HFFc6 (cell line): ENCODE results near the gene SEC11A. TPM values are rescaled to one million over a fixed set of nuclear protein-coding genes. Genes with fewer than 3 reads are reported as not detected.
"Not testable (repeated sequence)": the region's sequence is repeated elsewhere in the genome, so short reads cannot be mapped to it uniquely, and the experiment has no call there.

ENCODE experiments used
- DNase-seq: peaks from one replicate; pipeline ENCODE4 v3.0.0-alpha.2; 2018
- H3K27ac Mint-ChIP-seq: 2 replicates; pipeline ENCODE4 v1.8.0; 2020; ENCODE audit warnings: mild to moderate bottlenecking, mixed read lengths
- H3K27me3 Mint-ChIP-seq: 2 replicates; pipeline ENCODE4 v1.8.0; 2021; ENCODE audit warnings: mild to moderate bottlenecking, moderate library complexity, mixed read lengths; ENCODE audit not compliant: insufficient read depth
- H3K36me3 Mint-ChIP-seq: 2 replicates; pipeline ENCODE4 v1.8.0; 2021; ENCODE audit warnings: low read depth, mixed read lengths
- H3K4me1 Mint-ChIP-seq: 2 replicates; pipeline ENCODE4 v1.8.0; 2020; ENCODE audit warnings: low read depth, mixed read lengths
- H3K4me3 Mint-ChIP-seq: 2 replicates; pipeline ENCODE4 v1.8.0; 2020; ENCODE audit warnings: mild to moderate bottlenecking, moderate library complexity, mixed read lengths
- H3K9me3 Mint-ChIP-seq: 2 replicates; pipeline ENCODE4 v1.8.0; 2020; ENCODE audit warnings: mild to moderate bottlenecking, mixed read lengths
- total RNA-seq, 6 experiments: library from RNA; stranded (reverse); fragmentation: NEBNext Ultra II Directional; extraction: Animal tissue kit (Norgen Biotek cat#: 25700); gene quantifications; 2 replicates in 1 of 6; 3 replicates in 5 of 6; pipeline ENCODE4 v1.2.3, GENCODE V29; 2021
- TF ChIP-seq, protein P1 (sequence below): fragments of 200-600 bp; sonication (generic); IDR thresholded peaks from 2 replicates; pipeline ENCODE4 v1.5.0; 2021; ENCODE audit warnings: antibody characterized with exemption, mild to moderate bottlenecking

SEC11A gene
- total RNA-seq, 6 experiments from 2014 or later = 203 to 230 (median 221) TPM

- Mint-ChIP-seq H3K9me3 (no peaks in the 10 kb centered on the region), H3K27me3 (peaks cover under 1% of the 10 kb centered on the region; the same call in 1 of the 2 replicates), H3K27ac (no peak overlapping the region), H3K4me3 (no peak overlapping the region), H3K36me3 (peaks cover 35% of the 10 kb centered on the region), H3K4me1 (peaks cover 14% of the 10 kb centered on the region)
- TF ChIP-seq, protein P1, sequence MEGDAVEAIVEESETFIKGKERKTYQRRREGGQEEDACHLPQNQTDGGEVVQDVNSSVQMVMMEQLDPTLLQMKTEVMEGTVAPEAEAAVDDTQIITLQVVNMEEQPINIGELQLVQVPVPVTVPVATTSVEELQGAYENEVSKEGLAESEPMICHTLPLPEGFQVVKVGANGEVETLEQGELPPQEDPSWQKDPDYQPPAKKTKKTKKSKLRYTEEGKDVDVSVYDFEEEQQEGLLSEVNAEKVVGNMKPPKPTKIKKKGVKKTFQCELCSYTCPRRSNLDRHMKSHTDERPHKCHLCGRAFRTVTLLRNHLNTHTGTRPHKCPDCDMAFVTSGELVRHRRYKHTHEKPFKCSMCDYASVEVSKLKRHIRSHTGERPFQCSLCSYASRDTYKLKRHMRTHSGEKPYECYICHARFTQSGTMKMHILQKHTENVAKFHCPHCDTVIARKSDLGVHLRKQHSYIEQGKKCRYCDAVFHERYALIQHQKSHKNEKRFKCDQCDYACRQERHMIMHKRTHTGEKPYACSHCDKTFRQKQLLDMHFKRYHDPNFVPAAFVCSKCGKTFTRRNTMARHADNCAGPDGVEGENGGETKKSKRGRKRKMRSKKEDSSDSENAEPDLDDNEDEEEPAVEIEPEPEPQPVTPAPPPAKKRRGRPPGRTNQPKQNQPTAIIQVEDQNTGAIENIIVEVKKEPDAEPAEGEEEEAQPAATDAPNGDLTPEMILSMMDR = no peak
- no peak for DNase-seq
Measured at GRCh38 chr15:84645997-84646396, 69.9 kb downstream of the SEC11A start.

- no peaks in the 10 kb centered on the region for H3K9me3 Mint-ChIP-seq
- peaks cover 14% of the 10 kb centered on the region for H3K4me1 Mint-ChIP-seq
- H3K27ac Mint-ChIP-seq = no peak overlapping the region
Measured at GRCh38 chr15:84645496-84645895, 70.4 kb downstream of the SEC11A start.

GRCh38 chr15:84643838-84644237, 72.1 kb downstream of the SEC11A start:
- peaks cover 40% of the 10 kb centered on the region for H3K36me3 Mint-ChIP-seq
- H3K27me3 Mint-ChIP-seq = peaks cover 2% of the 10 kb centered on the region; the same call in 1 of the 2 replicates
- H3K4me1 Mint-ChIP-seq = peaks cover 9% of the 10 kb centered on the region
- no peak overlapping the region for H3K4me3 Mint-ChIP-seq
- H3K9me3 Mint-ChIP-seq = no peaks in the 10 kb centered on the region
- DNase-seq = no peak
- TF ChIP-seq, protein P1 = no peak
- H3K27ac Mint-ChIP-seq = no peak overlapping the region

More at GRCh38 chr15:84645496-84645895, 70.4 kb downstream of the SEC11A start:
- TF ChIP-seq, protein P1 = no peak
- peaks cover 2% of the 10 kb centered on the region; the same call in 1 of the 2 replicates for H3K27me3 Mint-ChIP-seq
- H3K4me3 Mint-ChIP-seq = no peak overlapping the region
- H3K36me3 Mint-ChIP-seq = peaks cover 38% of the 10 kb centered on the region
- no peak for DNase-seq

DNA sequence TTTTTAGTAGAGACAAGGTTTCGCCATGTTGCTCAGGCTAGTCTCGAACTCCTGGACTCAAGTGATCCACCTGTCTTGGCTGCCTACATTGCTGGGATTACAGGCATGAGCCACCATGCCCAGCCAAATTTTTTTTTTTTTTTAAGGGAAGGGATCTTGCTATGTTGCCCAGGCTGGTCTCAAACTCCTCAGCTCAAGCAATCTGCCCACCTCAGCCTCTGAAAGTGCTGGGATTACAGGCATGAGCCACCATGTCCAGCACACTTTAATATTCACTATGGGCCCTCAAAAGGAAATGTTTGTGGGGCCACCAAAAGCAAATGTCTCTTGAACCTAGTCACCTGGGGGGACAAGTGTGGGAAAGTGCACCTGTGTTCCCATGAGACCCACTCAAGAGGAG, 73.3 kb downstream of the SEC11A start:
- H3K27ac Mint-ChIP-seq, H3K9me3 Mint-ChIP-seq, H3K27me3 Mint-ChIP-seq, DNase-seq, H3K4me1 Mint-ChIP-seq, H3K4me3 Mint-ChIP-seq: not testable (repeated sequence)
- H3K36me3 Mint-ChIP-seq = peaks cover 34% of the 10 kb centered on the region

DNA sequence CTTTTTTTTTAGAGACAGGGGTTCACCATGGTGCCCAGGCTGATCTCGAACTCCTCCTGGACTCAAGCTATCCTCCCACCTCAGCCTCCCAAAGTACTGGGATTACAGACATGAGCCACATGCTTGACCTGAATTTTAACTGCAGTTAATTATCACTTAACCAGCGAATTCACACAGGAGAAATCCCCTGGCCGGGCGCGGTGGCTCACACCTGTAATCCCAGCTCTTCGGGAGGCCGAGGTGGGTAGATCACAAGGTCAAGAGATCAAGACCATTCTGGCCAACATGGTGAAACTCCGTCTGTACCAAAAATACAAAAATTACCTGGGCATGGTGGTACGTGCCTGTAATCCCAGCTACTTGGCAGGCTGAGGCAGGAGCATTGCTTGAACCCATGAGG, 74.1 kb downstream of the SEC11A start:
- not testable (repeated sequence) for H3K4me3 Mint-ChIP-seq, H3K27me3 Mint-ChIP-seq, DNase-seq, H3K4me1 Mint-ChIP-seq, H3K27ac Mint-ChIP-seq, H3K9me3 Mint-ChIP-seq
- peaks cover 34% of the 10 kb centered on the region for H3K36me3 Mint-ChIP-seq

DNA sequence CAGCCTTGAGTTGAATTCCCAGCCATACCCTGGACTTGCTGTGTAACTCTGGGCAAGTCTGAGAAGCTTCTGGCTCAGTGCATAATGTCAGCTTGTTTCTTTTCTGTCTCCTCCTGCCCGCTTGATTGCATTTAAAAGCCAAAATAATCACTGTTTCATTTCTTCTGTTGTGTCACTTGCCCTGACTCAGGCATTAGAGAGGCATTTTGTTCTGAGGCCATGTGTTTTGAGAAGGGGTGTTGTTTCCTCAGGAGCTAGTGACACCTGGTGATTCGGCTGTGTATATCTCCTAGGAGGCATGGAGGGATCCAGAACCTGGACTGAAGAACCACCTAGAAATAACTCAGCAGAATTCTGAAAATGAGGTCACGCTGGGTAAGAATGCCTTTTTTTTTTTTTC, 77.8 kb downstream of the SEC11A start:
- no peak overlapping the region for H3K4me3 Mint-ChIP-seq

More for the DNA sequence above, 77.8 kb downstream of the SEC11A start:
- Mint-ChIP-seq H3K36me3 (peaks cover 32% of the 10 kb centered on the region), H3K9me3 (no peaks in the 10 kb centered on the region), H3K4me1 (peaks cover 29% of the 10 kb centered on the region), H3K27ac (peak overlapping the region; percentile 25; the same call in 1 of the 2 replicates), H3K27me3 (peaks cover 2% of the 10 kb centered on the region; the same call in 1 of the 2 replicates)
- no peak for DNase-seq
- TF ChIP-seq, protein P1 = 0 out of 2 replicates have a peak, but pooled peaks have one; percentile 7
